Fibroblast of pulmonary artery (primary cell): ENCODE results near the gene NTSR2.

Experiments
- DNase-seq: peaks from one replicate; pipeline ENCODE4 v3.0.0-alpha.2; 2010; ENCODE audit warnings: low read depth
- H3K4me3 ChIP-seq: replicated peaks from 2 replicates; pipeline ENCODE4 v1.5.1; 2011; ENCODE audit warnings: low read depth, mild to moderate bottlenecking, control low read depth, low read length, moderate library complexity
- TF ChIP-seq, protein P1 (sequence below): IDR thresholded peaks from 2 replicates; pipeline ENCODE4 v1.5.1; 2011; ENCODE audit warnings: mild to moderate bottlenecking, control low read depth, low read length, inconsistent platforms; ENCODE audit errors: missing control alignments

The NTSR2 gene

DNA sequence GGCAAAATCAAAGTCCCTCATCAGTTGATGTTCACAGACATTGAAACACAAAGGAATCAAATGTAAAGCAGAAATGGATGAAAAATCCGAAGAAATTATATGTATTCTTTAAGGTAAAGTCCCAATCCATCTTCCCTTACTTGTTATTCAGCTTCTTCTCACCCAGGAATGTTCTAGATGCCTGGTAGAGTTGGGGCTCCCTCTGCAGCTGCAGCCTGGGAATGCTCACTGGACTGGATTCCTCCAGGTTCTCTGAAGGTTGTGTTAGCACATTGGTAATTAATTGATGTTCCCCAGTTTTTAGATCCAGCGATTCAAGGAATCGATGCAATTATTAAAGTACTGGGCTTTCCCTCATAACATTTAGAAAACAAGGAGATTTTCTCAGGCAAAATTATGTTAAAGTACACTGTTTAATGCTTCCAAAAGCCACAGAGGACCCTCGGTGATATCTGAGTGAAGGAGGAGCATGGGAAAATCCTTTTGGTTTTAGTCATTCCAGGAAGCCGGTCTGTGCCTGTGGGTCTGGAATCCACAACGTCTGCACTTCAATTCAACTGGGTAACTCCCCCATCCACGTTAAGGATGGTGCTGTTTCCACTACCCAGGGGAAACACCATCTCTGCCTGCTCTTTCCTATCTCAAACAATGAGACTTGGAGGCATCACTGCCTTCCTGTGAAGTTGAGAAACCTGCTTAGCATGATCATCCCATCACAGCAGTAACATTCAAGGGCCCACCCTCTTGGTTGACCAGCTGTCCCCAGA lies 22.0 kb downstream of the NTSR2 start:
- no peak overlapping the region for H3K4me3 ChIP-seq
- TF ChIP-seq, protein P1, sequence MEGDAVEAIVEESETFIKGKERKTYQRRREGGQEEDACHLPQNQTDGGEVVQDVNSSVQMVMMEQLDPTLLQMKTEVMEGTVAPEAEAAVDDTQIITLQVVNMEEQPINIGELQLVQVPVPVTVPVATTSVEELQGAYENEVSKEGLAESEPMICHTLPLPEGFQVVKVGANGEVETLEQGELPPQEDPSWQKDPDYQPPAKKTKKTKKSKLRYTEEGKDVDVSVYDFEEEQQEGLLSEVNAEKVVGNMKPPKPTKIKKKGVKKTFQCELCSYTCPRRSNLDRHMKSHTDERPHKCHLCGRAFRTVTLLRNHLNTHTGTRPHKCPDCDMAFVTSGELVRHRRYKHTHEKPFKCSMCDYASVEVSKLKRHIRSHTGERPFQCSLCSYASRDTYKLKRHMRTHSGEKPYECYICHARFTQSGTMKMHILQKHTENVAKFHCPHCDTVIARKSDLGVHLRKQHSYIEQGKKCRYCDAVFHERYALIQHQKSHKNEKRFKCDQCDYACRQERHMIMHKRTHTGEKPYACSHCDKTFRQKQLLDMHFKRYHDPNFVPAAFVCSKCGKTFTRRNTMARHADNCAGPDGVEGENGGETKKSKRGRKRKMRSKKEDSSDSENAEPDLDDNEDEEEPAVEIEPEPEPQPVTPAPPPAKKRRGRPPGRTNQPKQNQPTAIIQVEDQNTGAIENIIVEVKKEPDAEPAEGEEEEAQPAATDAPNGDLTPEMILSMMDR = peak; percentile 44
- DNase-seq = peak; percentile 33

DNA sequence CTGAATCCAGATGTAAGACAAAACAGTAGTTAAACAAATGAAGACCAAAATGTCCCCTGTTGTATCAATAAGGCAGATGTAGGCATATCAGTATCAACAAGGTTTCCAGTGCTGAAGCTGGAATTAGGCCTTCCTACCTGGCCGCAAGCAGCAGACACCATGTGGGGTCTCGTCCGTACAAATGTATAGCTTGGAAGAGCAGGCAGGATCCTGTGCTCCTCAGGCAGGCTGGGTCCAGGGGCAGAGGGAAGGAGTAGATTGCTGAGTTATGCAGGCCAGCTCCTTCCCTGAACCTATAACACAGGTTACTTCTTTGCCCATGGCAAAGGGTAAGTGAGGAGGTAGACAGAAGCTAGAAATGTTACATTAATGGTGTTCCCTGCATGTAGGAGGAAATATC lies 23.5 kb downstream of the NTSR2 start:
- DNase-seq = no peak
- TF ChIP-seq, protein P1 = no peak
- H3K4me3 ChIP-seq = no peak overlapping the region

DNA sequence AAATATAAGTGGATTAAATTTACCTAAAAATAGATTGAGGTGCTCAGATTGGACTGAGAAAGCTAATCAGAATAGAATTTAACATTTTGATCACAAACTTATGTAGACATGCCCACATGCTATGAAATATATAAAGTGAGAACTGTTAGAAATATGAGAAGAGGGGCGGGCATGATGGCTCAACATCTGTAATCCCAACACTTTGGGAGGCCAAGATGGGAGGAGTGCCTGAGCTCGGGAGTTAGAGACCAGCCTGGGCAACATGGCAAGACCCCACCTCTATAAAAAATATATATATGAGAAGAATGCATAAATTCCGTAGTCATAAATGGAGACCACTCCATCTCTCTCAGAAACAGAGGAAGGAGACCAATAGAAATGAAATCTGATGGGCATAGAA lies 25.7 kb downstream of the NTSR2 start:
- no peak for DNase-seq
- no peak overlapping the region for H3K4me3 ChIP-seq
- TF ChIP-seq, protein P1 = no peak

DNA sequence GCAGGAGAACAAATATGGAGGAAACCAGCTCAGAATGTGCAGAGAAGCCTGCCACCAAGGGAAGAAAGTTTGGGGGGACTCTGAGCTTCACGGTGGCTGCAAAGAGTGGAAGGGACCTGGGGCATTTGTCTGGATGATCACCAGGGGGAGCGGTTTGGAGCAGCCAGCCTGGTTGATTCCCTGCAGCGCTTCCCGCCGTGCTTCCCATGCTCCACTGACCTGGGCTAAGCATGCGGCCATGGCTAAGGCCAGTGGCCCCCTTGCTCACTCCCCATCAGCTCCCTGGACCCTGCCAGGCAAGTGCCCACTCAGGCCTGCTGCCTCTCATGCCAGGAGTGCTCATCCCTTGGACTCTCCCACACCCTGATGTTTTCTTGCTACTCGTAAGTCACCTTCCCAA lies 27.0 kb downstream of the NTSR2 start:
- DNase-seq = no peak
- H3K4me3 ChIP-seq = no peak overlapping the region
- TF ChIP-seq, protein P1 = no peak

DNA sequence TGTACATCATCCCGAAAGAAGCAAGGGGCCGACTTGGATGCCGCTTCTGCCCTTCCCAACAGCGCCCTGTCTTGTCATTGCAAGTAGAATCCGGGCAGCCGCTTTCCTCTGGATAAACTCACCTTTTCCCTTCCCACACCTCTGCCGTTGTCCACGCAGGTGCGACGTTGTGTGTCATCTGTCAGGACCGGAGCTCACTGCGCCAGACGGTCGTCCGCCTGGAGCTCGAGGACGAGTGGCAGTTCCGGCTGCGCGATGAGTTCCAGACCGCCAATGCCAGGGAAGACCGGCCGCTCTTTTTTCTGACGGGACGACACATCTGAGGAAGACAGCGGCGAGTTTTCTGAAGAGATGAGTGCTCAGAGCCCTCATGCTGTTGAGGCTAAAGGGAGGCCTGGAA lies 29.9 kb downstream of the NTSR2 start:
- H3K4me3 ChIP-seq = no peak overlapping the region
- no peak for DNase-seq
- TF ChIP-seq, protein P1 = no peak

DNA sequence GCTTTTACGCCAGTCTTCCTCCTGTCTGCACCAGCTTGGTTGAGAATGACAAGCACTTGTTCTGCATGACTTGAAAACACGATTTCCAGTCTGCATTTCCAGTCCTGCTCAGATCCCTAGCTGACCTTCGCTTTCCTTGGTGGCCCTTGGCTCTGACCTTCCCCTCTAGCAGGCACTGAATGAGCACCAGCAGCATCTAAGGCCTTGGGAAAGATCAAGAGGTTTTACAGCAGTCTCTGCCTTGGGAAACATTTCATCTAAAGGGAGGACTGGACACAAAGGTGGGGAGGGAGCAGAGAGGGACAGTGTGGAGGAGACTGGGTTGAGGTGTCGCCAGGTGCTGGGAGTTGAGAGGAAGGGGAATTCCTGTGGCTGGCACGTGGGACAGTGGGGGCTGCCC lies 30.5 kb downstream of the NTSR2 start:
- TF ChIP-seq, protein P1 = no peak
- no peak overlapping the region for H3K4me3 ChIP-seq
- no peak for DNase-seq

DNA sequence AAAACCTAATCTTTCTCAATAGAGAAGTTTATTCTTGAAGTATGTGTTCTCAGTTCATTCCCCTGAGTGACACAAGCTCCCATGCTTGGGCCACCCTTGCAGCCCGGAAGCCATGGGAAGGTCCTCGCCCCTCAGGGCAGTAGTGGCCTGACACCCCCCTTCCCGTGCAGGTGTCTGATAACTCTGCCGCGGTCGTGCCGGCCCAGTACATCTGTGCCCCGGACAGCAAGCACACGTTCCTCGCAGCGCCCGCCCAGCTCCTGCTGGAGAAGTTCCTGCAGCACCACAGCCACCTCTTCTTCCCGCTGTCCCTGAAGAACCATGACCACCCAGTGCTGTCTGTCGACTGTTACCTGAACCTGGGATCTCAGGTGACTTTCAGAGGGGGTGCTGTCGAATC lies 32.4 kb downstream of the NTSR2 start:
- H3K4me3 ChIP-seq = no peak overlapping the region
- TF ChIP-seq, protein P1 = no peak
- DNase-seq = no peak
